Limb (tissue), 2 donors: ENCODE measurements around the gene SLC49A3.
"Not testable (repeated sequence)": the region's sequence is repeated elsewhere in the genome, so short reads cannot be mapped to it uniquely, and the experiment has no call there.

ENCODE experiments used
- DNase-seq, 2 donors: peaks; one replicate each; pipeline ENCODE4 v3.0.0-alpha.2; 2016; ENCODE audit errors: extremely low spot score in 2 of 2

SLC49A3 gene

DNA sequence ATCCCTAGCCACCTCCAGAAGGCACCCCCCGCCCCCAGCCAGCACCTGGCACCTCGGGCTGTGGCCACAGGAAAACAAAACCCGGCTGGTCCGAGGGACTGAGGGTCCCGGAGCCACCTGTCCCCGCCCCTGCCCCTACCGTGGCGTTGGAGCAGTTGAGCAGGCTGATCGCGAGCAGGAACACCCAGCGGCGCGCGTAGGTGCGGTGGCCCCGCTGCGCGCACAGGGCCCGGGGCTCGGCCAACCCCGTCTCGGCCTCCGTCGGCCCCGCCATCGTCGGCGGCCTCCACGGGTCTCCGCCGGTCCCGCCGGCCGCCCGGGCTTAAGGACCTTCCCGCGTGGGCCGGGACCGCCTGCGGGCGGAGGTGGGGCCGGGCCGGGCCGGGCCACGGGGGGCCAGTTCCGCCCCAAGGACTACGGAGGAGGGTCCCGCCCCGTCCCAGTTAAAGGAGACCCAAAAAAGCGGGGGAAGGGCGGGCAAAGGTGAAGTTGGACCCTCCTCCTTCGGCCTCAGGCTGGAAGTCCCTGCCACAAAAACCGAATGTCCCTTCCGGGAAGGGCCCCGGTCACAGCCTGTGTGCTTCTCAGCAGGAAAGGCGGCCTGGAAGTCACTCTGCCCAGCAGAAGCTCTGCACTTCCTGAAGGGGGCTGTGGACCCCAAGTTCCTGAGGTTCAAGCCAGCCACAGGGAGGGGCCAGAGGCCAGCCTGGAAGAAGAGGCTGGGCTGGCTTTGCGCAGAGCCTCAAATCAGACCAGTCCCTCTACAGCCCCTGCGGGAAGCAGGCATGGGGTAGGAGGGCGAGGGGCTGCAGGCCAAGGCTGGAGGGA lies at the start of gene SLC49A3:
Gene SLC49A3 (minus strand): TSS at position 298 of the 828 bp plus-strand sequence. CDS start 24 bp downstream, at position 274.
- peak in 1 of 2 donors; percentile 52 for DNase-seq

DNA sequence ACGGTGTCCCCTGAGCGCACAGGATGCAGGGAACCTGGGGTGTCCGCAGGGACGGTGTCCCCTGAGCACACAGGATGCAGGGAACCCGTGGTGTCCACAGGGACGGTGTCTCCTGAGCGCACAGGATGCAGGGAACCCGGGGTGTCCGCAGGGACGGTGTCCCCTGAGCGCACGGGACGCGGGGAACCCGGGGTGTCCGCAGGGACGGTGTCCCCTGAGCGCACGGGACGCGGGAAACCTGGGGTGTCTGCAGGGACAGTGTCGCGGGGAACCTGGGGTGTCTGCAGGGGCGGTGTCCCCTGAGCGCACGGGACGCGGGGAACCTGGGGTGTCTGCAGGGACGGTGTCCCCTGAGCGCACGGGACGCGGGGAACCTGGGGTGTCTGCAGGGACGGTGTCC lies 47.6 kb upstream of the SLC49A3 start:
- not testable (repeated sequence) for DNase-seq

DNA sequence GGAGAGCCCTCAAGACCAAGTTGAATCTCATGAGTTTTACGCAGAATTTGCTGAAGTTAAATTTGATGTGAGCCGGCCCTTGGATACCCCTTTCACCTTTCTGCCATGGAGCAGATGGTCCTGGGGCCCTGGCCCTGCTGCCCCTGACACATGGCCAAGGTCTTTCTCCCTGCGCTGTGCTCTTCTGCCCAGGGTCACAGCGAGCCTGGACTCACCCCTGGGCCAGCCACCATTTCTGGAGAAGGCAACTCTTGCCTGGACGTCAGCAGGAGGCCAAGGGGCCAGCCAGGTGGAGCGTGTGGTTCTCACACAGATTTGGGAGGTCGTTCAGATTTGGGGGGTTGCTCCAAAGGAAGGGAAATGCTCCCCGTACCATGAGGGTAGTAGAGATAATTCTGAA lies 46.6 kb upstream of the SLC49A3 start:
- no peak for DNase-seq

DNA sequence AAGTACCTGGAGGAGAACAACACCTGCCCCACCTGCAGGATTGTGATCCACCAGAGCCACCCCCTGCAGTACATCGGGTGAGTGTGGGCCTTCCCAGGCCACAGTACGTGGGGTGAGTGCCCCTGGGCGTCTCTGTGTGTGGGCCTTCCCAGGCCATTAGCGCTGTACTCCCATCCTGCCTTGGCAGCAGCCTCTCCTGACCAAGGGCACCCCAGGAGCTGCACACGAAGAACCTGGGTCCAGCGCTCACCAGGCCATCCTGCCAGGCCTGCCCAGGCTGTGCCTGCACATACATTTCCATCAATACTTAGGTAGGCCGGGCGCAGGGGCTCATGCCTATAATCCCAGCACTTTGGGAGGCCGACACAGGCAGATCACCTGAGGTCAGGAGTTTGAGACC lies 46.0 kb upstream of the SLC49A3 start:
- DNase-seq = no peak

DNA sequence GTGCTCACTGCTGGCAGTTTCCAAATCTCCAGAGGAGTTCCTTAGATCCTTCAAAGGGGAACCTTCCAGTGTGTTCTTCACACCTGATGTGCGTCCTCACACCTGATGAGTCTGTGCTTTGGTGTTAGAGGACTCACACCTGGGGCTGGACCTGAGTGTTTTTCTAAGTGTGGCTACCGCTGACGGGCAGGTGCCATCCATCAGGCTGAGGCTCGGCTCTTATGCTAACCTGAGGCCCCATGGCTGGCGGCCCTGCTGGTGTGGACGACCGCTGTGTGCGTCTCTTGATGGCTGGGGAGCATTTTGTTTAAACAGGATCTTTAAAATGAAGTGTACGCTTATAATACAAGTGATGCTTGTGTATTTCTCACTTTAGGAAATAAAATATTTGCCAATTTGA lies 45.1 kb upstream of the SLC49A3 start:
- no peak for DNase-seq

DNA sequence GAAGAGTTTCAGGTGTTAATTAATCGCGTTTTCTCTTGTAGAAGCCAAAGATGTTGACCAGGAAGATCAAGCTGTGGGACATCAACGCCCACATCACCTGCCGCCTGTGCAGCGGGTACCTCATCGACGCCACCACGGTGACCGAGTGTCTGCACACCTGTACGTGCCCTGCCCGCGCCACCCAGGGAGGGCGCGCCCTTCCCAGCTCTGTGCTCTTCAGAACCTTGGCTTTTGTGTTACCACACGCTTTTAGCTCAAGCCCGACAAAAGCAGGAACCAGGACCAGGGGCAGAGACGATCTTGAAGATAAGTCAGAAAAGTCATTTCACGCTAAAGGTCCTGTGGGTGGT lies 44.7 kb upstream of the SLC49A3 start:
- no peak for DNase-seq

DNA sequence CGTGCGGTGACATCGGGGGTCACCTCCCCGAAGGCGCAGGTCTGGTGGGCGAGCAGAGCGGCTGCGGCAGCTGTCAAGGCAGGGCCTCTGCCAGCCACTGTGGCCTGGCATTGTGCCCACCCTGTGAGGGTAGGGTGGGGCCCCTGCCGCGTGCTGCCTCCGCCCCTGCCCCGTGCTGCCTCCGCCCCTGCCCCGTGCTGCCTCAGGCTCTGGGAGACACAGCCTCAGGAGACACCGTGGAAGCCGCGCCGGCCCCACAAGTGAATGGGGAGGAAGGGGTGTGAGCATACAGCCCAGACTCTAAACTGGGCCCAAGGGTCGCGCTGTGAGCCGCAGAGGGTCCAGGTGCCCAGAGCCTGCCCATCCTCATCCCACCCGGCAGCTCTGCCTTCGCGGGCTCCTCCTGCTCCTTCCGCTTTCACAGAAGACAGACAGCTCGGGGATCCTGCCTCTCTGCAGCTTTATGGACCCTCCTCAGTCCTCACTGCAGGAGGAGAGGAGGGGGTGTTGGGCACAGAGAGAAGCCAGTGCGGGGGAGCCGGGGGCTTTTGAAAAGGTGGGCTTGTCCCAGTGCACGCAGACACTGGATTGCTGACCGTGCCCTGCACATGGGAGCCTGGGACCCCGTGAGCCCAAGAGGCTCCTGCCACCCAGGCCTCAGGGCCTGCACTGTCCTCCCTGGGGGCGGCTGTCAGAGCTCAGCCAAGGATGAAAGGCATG lies 44.1 kb upstream of the SLC49A3 start:
- DNase-seq = no peak

DNA sequence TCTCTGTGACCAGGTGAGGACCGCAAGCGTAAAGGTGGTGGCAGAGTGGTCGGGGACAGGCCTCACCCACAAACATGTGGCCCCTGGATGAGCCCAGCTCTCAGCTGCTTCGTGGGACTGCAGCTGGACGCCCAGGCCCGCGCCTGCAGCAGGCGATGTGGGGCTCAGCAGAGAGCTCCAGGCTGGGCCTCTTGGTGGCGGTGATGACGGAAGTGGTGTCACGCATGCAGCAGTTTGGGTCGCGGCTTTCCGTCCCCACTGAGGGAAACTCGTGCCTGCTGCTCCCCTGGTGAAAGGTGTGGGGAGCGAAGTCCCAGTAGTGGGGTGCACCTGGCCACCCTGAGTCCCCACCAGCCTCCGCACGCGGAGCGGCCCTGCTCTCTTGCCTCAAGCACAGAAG lies 43.5 kb upstream of the SLC49A3 start:
- DNase-seq = no peak

DNA sequence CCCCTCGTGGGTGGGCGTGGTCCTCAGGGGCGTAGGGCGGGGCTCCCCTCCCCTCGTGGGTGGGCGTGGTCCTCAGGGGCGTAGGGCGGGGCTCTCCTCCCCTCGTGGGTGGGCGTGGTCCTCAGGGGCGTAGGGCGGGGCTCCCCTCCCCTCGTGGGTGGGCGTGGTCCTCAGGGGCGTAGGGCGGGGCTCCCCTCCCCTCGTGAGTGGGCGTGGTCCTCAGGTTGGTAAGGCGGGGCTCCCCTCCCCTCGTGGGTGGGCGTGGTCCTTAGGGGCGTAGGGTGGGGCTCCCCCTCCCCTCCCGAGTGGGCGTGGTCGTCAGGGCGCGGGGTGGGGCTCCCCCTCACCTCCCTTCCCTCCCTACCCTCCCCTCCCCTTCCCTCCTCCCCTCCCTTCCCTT lies 43.0 kb upstream of the SLC49A3 start:
- DNase-seq = not testable (repeated sequence)

DNA sequence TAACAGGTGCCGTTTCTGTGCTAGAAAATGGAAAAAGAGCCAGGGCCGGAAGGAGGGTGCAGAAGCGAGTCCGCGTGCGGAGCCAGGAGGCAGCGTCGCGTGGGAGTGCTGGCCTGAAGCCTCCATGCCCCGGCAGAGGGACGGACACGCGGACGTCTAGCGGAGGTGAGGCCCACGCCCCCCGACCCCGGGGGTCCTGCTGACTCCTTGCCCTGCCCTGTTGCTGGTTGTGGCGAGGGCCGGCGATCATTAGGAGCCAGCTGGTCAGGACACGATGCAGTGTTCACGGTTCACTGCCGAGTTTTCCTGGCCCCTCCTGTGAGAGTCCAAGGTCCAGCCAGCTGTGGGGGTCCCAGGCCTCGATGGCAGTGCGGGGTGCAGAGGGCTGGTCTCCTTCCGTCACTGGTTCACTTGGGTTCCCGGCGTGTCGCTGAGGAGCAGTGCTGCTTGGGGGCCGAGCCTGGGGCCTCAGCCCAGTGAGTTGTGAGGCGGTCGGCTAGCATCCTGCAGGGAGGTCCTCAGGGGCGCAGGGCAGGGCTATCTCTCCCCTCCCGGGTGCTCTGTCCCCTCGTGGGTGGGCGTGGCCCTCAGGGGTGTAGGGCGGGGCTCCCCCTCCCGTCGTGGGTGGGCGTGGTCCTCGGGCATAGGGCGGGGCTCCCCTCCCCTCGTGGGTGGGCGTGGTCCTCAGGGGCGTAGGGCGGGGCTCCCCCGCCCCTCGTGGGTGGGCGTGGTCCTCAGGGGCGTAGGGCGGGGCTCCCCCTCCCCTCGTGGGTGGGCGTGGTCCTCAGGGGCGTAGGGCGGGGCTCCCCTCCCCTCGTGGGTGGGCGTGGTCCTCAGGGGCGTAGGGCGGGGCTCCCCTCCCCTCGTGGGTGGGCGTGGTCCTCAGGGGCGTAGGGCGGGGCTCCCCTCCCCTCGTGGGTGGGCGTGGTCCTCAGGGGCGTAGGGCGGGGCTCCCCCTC lies 42.3 kb upstream of the SLC49A3 start:
- DNase-seq = not testable (repeated sequence)

DNA sequence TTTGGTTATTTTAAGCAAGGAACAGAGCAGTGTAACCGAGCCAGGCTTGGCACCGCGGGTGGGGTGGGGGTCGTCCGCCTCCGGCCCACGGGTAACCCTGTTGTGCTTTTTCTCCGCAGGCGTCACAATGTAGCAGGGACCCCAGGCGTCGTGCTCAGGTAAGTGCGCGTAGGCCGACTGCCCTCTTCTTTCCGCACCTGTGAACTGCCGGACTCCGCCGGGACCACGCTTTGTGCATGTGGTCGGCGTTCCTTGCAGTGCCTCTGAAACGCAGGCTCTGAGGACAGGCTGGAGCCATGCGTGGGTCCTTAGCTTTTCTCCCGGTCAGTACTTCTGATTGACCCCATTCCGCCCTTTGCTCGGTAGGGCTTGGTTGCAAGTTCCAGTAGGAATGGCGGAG lies 41.6 kb upstream of the SLC49A3 start:
- DNase-seq = no peak

DNA sequence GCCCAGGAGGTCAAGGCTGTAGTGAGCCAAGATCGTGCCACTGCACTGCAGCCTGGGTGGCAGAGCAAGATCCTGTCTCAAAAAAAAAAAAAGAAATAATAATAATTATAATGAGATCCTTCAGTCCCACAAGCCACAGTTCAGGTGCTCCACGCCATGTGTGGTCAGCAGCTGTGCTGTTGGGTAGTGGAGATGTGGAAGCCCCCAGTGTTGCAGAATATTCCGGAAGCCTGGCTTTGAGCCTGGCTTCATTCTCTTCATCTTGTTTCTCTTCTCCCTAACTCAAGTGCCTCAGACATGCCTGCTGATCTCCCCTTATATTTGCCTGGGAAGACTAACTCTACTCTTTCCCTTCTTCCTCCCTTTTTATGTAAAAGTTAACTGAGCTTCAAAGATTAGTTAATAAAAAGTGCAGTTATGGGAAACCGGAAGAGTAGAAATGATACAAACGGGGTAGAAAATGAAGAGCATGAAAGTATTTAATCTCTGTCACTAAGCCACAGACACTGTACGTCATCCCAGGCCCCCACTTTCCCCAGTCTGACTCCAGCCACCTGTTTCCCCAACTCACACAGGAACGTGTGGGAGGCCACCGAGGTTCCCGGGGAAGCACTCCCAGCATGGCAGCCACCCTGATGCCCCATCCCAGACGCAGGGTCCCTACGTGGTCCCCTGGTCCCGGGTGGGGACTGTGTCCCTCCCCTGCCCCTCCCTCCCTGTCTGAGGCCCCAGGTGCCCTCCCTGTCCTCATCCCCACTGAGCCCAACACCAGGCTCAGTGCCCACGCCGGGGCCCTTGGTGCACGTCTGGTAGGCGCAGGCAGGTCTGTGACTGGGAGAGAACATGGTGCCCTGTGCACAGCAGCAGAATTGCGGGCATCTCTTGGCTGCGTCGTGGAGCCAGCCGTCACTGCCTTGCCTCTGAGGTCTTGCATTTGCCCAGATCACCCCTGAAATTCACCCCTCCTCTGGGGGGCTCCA lies 40.7 kb upstream of the SLC49A3 start:
- no peak for DNase-seq

DNA sequence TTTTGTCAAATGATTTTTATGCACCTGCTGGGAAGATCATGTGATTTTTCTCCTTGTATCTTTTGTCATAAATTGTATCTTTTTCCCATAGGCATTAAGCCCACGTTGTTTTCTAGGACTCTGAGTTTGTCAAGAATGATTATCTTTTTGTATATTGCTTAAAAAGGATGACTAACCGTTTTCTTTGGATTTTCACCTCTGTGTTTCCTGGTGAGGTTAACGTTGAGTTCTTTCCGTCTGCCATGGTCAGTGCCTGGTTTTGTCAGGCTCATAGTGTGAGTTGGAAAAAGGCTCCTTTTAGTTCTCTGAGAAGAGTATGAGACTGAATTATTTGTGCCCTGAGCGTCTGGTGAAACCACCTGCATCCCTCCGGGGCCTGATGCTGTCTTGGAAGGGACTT lies 38.6 kb upstream of the SLC49A3 start:
- DNase-seq = no peak

DNA sequence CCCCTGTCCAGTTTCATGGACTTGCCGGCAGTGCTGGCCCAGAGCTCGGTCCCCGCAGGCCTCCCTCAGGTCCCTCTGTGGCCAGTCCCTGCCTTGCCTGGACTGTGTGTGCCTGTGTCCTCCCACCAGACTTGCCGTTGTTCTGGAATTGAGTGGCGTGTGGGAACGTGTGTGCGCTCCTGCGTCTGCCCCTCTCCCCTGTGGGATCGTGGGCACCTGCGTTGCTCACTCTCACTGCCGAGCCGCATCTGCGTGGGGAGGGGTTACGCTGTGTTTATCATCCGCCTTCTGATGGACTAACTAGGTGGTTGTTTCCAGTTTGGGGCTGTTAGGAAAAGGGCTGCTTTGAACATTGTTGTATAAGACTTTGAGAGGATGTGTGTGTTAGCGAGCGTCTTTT lies 37.9 kb upstream of the SLC49A3 start:
- no peak for DNase-seq

DNA sequence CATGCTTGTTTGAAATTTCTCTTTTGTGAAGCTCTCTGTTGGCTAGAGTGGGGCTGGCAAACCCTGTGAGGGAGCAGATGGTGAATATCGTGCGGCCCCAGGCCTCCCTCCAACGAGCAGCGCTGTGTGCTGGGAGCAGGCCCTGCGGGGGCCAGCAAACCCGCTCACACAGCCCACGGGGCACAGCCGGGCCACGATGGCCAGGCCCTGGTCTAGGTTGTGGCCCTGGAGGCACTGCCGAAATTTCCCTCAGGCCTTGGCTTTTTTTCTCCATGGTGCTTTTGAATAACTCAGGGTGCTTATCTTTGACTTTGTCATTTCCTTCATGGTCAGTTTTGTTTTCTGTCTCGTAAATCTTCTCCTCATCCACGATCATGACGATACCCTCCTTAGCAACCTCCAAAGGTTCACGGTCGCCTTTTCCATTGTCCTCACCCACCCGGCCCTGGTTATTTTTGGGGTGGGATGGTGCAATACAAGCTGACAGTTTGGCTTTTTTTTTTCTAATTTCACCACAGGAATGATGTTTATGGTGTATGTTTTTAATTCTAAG lies 37.4 kb upstream of the SLC49A3 start:
- no peak for DNase-seq

DNA sequence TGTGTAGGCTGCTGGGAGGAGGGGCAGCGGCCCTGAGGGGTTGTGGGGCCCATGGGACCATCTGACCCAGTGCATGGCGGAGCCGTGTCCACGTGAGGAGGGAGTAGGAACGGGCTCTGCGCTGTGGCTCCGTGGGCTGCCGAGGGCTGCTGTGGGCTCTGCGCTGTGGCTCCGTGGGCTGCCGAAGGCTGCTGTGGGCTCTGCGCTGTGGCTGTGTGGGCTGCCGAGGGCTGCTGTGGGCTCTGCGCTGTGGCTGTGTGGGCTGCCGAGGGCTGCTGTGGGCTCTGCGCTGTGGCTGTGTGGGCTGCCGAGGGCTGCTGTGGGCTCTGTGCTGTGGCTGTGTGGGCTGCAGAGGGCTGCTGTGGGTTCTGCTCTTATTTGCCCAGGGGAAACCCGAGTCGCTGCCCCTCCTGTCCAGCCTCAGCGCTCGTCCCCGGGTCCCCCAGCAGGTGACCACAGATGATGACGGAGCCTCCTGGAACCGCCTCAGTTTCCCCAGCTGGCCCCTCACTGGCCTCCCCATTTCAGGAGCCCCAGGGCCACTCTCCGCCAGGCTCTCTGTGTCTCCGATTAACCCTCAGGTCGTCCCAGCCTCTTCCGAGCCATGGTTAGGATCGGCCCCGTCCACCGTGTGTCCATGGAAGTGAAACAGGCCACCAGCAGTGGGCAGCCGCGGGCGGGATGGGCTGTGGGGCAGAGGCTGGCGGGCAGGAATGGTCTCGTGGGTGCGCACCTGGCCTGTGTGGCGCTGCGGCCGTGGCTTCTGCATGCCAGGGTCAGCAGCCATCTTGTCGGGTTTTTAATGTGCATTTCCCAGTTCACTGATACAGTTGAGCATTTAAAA lies 36.7 kb upstream of the SLC49A3 start:
- no peak for DNase-seq

DNA sequence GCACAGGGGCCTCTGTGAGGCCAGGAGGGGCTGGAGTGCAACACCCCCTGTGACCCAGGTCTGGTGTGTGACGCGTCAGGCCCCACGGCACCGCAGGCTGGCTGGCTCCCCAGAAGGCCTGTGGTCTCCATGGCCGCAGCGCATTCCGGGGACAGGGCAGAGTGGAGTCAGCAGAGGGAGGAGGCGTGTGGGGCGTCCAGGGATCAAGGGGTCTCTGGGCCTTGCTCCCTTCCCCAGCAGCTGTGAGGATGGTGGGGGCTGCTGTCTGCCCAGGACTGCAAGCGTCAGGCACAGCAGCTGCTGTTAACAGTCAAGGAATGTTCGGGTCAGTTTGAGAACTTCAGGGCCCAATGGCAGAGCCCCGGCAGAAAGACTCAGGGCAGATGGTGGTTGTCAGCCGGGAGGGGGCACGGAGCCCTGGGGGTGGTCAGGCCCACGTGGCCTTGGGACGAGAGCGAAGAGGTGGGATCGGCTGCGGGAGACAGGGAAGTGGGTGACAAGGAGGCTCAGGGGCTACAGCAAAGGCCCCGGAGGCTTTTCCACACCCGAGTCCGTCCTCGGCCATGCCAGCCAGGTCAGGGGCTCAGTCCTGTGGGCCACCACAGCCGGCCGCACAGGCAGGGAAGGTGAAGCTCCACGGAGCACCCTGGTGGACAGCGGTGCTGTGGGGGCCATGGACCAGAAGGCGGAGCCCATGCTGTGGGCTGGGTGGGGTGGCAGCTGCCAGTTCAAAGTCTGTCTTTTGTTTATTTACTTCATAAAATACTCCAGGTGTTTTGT lies 35.0 kb upstream of the SLC49A3 start:
- DNase-seq = peak in 1 of 2 donors; percentile 24

DNA sequence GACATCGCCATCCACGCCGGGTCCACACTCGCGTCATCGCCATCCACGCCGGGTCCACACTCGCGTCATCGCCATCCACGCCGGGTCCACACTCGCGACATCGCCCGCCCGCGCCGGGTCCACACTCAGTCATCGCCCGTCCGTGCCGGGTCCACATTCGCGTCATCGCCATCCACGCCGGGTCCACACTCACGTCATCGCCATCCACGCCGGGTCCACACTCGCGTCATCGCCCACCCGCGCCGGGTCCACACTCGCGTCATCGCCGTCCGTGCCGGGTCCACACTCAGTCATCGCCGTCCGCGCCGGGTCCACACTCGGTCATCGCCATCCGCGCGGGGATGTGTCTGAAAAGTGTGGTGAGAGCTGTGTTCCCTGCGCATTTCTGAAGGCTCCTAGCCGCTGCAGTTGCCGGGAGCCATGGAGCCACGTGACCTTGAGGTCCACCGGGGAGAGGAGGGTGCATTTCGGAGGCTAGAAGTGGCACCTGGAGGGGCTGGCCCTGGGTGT lies 34.0 kb upstream of the SLC49A3 start:
- no peak for DNase-seq
